NCI-H2227 treated with DMSO at 0.1 percent for 48 hours (cell line): ENCODE measurements around the gene FETUB.

Experiments
- DNase-seq: peaks from one replicate; lab custom pipeline; 2025; lab: John Stamatoyannopoulos, UW

Gene FETUB

DNA sequence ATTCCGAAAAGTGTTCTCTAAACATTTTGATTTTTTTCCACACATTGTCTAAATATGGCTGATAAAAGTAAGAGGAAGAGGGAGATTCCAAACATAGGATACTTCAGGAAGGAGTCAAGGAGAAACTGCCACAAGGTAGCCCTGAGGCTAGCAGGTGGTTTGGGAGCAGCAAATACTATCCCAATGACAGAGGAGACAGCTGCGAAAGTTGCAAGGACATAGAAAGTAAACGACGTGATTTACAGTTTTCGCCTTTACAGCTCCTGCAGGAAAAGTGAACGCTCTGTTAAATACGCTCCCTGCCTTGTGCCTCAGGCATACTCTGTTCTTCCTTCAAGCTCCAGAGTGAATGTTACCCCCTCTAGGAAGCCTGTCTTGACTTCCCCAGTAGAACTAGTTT lies 3.7 kb upstream of the FETUB start:
- DNase-seq = no peak

DNA sequence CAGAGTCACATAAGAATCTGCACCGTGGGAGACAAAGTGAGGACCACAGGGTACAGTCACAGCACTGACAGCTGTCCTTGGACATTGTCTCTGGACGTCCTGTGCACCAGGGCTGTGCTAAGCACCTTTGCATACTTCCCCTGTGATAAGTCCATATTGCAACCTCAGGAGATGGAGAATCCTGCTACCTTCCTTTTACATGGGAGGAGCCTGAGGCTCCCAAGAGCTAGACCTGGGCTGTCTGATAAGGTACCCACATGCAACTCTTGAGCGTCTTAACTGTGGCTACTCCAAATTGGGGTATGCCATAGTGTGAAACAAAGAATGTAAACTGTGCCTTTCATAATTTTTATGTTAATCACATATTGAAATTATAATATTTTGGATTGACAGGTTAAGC lies 2.5 kb upstream of the FETUB start:
- DNase-seq = no peak

DNA sequence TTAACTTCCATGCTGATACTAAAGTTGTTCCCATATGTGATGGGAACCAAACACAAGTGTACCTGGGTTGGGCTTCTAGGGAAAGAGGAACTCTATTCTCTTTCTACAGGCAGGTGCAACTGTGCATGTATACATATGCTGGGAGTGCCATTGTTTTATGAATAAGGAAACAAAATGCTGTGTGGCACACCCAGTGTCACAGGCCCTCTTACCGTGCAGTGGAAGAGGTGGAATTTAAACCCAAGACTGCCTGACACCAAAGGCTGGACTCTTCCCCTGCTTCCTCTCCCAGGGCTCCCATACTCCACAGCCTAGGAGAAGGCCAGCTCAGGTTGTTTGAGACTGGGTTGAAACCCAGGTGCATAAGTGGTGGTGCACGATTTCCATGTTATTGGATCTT lies 1.9 kb upstream of the FETUB start:
- no peak for DNase-seq

DNA sequence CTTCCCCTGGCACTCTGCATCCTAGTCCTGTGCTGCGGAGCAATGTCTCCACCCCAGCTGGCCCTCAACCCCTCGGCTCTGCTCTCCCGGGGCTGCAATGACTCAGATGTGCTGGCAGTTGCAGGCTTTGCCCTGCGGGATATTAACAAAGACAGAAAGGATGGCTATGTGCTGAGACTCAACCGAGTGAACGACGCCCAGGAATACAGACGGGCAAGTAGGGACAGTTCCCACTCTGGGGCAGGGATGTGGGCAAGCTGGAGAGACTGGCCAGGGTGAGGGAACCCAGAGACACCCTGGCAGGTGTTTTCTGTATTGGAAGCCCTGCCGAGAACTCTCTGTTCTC lies 247 bp downstream of the FETUB start:
- no peak for DNase-seq

DNA sequence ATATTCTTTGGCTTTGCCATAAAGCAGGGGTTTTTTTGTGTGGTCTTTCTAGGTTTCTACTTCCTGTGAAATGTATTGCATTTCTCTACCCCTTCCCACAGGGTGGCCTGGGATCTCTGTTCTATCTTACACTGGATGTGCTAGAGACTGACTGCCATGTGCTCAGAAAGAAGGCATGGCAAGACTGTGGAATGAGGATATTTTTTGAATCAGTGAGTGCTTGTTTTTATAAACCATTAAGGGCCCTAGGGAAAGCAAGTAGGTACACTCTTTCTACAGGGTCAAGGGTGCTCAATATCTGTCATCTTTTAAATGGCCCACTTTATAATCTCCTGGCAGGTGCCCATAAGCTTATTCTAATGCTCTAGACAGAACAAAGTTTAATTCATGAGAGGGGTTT lies 730 bp downstream of the FETUB start:
- no peak for DNase-seq

DNA sequence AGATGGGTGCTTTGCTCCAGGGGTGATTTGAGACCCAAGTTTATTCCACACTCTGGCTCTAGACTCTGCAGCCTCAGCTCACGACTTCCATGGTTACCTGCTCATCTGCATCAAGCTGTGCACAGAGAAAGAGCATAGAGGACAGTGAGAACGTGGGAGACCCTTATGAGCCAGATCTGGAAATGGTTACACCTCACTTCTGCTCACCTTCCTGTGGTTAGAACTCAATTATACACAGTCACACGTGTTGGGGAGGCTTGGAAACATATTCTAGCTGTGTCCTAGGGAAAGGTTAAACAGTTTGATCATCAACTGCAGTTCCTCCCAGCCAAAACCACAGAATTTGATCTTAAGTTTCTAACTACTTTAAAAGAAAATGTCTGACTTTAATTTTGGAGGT lies 1.8 kb downstream of the FETUB start:
- no peak for DNase-seq

DNA sequence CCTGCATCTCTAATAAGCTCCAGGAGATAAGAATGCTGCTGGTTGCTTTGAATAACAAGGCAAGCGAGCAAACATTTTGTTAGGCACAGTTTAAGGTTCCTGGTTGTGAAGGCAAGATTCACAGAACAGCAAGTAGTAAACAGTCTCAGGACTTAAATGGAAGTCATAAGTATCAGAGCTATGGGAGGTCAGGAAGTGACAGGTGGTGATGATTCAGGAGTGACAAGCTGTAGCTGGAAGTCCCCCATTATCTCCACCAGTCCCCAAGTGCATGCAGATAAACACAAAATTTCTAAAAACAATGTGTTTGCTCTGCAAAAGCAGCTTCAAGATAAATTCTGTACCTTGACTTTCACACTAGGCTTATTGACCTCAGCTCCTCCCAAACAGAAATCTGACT lies 3.3 kb downstream of the FETUB start:
- no peak for DNase-seq

DNA sequence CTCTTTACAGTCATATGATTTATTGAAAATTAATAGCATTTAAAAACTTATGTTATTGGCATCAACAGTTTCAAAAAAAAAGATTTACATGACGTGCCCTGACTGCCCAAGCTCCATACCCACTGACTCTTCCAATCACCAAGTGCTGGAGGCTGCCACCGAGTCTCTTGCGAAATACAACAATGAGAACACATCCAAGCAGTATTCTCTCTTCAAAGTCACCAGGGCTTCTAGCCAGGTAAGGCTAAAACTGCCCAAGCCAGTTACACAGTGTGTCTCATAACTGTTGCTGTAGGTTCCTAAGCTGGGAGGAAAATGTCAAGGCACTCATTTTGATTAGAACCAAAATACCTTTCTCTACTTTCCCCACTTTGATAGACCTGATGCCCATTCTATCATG lies 4.5 kb downstream of the FETUB start:
- no peak for DNase-seq

DNA sequence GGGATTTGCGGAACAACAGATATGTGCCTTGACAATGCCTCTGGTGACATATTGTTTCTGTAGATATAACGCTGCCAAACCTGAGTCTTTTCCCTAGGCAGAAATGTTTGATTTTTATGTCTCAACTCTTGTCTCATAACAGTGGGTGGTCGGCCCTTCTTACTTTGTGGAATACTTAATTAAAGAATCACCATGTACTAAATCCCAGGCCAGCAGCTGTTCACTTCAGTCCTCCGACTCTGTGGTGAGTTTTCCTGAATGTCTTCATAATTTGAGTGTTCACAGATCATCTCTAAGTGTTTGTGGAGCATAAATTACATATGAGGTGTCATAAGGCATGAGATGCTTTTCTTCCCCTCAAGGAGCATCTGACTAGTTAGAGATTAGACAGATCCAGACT lies 5.9 kb downstream of the FETUB start:
- DNase-seq = no peak

DNA sequence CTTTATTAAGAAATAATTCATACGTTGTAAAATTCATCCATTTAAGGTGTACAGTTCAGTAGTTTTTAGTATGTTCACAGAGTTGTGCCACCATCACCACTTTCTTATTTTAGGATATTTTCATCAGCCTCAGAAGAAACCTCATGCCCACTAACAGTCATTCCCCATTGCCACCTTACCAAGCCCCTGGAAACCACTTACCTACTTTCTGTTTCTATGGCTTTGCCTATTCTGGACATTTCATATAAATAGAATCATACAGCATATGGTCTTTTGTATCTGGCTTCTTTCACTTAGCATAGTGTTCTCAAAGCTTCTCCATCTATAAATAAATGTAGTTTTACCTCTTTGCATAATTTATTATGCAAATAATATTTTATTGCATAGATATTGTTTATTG lies 6.6 kb downstream of the FETUB start:
- no peak for DNase-seq

DNA sequence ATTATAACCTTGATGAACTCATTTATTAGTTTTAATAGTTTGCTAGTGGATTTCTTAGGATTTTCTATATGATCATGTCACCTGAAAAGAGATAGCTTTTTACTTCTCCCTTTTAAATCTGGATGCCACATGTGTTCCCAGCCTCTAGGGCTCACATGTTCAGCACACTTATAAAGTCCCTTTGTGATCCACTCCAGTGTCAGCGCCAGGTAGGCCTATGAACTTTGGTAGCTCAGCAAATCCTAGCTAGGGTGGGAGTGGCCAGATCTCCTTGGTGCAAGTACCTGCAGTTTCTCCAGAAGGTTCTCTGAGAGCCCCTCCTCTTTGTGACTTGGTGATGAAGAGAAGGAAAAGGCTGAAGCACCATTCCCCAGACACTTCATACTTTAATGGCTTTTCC lies 8.7 kb downstream of the FETUB start:
- DNase-seq = no peak

DNA sequence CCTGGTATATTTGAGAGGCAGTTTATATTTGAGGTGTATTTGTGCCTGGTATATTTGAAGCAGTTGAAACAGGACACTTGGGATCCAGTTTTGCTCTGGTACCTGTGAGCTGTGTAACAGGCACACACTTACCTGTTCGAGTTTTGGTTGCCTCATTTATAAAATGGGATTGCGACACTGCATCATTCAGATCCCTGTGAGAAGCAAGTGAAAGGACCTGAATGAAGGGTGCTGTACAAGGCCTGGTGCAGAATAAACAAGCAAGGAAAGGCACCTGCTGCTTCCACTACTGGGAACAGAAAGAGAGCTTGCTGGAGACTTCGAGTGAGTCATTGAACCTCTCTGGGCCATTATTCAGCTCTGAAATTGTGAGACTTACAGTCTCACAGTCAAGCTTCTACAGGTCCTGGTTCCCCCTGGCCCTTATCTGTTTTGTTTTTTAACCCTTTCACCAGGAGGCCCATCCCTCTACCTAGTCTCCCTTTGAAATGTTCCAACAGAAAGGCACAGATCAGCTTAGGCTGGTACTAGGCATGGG lies 11.5 kb downstream of the FETUB start:
- no peak for DNase-seq

DNA sequence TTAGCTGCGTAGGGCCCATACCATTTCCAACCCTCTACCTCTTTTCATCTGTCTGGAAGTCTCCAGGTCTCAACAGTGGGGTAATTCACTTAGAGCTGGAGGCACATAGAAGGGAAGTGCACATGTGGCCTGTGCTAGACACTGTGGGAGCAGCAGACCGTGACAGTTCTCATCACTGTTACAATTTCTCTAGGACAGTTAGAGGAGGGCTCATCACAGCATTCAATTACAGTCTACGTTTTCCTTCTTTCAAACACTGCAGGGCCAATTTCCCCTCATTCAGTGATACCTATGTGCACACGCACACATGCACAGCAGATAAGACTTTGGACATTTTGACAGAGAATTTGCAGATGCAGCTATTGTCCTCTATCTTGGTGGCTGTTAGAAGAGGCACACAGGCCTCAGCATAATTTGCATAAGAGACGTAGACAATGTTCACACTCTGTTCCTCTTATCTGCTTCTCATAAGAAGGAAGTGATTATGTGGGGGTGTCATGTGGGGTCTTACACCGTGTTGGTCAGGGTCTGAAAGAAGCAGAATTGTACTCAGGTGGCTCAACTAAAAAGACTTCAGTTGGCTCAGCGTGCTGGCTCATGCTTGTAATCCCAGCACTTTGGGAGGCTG lies 13.0 kb downstream of the FETUB start:
- DNase-seq = no peak

DNA sequence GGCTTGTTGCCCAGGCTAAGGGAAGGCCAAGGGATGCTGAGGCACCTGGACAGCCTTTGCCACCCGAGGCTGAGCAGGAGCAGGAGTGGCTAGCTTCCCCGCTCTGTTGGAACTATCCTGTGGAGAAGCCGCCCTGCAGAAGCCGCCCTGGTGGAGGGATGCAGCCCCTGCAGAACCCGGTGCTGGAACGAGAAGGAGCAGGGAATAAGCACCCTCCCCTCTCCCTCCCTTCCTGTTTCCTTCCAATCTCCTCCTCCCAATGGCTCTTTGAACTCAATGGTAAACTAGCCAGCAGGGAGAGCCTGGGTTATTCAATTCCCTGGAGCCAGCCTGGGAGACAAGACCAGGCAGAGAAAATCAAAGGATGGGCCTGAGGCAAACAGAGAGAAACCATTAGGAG lies 13.8 kb downstream of the FETUB start:
- DNase-seq = peak; percentile 1

DNA sequence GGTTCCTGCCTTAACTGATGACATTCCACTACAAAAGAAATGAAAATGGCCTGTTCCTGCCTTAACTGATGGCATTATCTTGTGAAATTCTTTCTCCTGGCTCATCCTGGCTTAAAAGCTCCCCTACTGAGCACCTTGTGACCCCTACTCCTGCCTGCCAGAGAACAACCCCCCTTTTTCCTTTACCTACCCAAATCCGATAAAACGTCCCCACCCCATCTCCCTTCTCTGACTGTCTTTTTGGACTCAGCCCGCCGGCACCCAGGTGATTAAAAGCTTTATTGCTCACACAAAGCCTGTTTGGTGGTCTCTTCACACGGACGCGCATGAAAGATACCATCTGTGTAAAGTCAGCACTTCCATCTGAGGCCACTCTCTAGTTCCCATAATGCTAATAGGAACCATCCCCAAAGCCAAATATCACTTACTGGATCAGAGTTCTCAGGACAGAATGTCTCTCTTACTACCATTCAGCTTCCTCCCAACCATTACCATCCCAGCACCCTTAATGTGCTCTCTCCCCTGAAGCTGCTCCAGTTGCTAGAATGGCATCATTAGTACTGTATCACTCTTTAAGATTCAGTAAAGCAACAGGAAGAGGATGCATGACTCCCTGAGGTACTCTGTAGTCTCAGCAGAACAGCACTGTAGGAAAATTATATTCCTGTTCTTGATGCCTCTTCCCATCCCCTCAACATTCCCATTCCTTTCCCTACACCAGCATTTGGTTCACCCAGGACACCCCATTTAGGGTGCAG lies 23.3 kb downstream of the FETUB start:
- no peak for DNase-seq

DNA sequence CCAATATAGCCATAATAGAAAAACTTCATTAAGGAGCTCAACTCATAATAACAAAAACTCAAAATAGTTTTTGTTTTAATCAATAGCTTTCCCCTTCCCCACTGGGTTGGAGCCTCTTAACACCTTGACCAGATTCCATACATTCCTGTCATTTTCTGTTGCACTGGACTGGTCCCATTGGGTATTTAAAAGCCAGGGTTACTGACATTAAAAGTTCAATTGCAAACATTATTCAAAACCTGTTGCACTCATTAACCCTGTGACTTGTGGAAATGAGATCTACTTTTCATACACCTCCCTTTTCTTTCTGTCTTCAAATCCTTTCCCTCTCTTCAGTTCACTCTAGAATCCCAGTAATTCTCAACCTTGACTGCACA lies 23.9 kb downstream of the FETUB start:
- DNase-seq = no peak

DNA sequence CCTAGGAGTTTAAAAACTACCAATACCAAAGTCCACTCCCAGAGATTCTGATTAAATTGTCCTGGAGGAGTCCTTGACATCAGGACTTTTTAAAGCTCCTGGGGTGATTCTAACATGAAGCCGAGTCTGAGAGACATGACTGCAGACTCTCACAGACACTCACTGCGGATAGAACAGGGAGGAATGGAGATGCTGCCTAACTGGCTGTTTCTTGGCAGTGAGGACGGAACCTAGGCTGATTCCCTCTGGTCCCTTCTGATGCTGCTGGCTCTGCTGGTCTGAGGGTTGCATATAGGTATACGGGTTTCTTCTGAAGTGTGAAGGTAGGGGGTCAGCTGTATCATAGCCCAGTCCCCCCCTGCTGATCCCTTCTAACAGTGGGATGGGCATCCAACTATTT lies 24.3 kb downstream of the FETUB start:
- DNase-seq = no peak

DNA sequence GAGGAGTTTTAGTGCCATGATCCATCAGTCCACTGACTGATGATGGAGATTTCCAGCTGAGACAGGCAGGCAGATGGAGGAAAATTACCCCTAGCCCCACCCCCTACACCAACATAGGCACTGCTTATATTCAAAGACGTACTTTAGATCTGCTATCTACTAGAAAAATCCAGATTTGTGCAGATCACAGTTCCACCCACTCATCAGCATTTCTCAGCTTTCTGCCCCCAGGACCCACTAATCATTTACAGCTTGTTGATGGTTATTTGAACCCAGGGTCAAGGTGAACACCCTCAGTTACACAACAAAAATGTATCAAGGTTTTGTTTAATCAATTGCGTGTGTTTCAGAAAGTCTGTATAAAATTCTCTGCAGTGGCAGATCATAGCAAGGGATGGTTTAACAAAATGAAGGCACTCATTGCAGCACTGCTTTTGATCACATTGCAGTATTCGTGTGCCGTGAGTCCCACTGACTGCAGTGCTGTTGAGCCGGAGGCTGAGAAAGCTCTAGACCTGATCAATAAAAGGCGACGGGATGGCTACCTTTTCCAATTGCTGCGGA lies 25.5 kb downstream of the FETUB start, which contains the start of gene HRG:
TSS of gene HRG (plus strand) at position 390 of the 564 bp plus-strand sequence. CDS start at position 408, 18 bp downstream.
- no peak for DNase-seq

DNA sequence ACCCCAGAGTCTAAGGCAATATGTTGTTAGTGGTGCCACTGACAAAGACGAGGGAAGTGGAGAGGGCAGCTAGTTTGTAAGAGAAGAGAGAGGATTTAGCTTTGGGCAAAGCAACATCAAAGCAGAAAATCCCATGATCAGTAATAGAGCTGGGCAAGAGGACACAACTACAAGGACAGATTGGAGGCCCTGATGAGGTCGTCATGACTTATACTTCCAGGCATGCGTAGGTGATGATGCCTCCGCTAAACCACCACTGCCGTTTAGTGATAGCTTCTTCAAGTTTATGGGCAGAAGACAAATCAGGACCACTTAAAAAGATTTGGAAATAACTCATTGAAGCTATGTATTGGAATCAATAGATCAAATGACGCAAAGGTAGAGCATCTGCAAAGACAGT lies 28.2 kb downstream of the FETUB start:
- no peak for DNase-seq

DNA sequence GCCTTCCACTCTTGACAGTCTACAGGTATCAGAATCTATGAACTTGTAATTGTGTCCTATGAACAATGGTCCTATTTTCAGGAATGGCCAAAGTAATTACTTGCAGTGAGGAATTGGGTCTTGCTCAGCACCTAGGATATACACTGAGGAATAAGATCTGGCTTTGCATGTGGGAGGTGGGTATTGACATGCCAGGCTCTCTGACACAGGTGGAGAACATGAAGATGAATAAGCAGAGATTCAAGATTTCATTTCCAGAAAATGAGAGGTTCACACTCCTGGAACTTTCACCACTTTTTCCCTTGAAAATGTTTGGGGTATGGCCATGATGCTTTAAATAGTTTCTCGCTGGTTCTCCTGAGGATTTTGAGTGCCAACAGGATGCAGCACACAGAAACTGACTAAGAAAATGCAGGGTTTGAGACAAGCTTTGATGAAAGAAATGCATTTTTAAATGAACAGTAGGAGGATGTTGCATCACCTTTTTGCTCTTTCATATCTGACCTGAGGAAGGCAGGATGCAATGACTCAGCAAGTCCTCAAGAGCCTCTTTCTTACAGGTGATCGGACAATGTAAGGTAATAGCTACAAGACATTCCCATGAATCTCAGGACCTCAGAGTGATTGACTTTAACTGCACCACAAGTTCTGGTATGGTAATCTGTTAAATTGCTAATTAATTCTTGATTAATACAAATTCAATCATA lies 29.3 kb downstream of the FETUB start:
- DNase-seq = no peak

DNA sequence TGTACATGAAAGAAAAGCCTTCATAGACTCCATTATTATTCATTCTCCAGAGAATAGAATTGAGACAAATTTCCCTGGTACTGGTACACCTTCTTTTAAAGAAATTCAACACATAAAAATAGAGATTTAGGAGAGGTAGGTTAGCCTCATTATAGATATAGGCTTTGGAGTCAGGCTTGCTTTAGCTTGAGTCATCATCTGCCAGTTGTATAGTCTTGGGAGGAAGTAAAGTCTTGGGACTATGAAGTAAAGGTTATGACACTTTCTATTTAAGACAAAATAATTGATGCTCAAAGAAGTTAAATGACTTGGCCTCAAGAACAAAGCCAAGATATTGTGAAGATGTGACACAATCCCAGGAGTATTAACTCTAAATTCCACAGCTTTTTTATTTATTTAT lies 30.0 kb downstream of the FETUB start:
- no peak for DNase-seq

DNA sequence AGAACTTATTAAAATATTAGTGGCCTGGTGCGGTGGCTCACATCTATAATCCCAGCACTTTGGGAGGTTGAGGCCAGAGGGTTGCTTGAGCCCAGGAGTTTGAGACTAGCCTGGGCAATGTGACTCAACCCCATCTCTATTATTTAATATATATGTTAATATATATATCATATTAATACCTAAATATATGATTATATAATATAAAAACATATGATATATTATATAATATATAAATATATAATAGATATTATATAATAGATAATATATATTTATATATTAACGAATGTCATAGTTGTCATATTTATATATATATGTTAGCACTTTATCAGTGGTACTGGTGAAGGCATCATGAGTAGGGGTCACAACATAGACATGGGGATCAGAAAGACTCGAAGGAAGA lies 30.9 kb downstream of the FETUB start:
- DNase-seq = no peak

DNA sequence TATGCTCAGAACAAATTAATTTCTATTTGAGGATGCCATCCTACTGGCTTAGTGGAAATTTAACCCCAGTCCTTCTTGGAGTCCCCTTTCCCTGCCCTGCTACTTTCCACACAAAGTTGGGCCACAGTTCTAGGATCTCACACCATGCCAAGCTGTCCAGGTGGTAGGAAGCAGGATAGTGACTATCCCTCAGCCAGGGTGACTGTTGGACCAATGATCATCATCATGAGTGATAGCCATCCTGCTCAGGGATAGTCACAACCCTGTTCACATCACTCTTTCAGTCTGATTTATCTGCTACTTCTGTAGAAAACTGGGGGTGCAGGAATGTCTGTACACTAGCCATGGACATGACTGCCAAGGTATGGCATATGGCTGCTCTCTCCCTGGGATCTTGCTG lies 38.4 kb downstream of the FETUB start:
- DNase-seq = no peak
